Urinary bladder (tissue), 4 donors: Measurements from ENCODE around the gene PABPC1L. TPM values are rescaled to one million over a fixed set of nuclear protein-coding genes. Genes with fewer than 3 reads are reported as not detected.

ENCODE experiments used
- DNase-seq: peaks from one replicate; pipeline ENCODE4 v3.0.0-alpha.2; 2015; ENCODE audit errors: extremely low spot score
- H3K27ac ChIP-seq: one replicate; pipeline ENCODE4 v1.5.1; 2013; ENCODE audit warnings: low read depth, mild to moderate bottlenecking, moderate library complexity
- H3K36me3 ChIP-seq: one replicate; pipeline ENCODE4 v1.6.1; 2013; ENCODE audit warnings: mild to moderate bottlenecking, moderate library complexity; ENCODE audit not compliant: insufficient read depth
- H3K4me1 ChIP-seq: one replicate; pipeline ENCODE4 v1.6.1; 2013; ENCODE audit warnings: mild to moderate bottlenecking, moderate library complexity; ENCODE audit not compliant: insufficient read depth
- H3K4me3 ChIP-seq: one replicate; pipeline ENCODE4 v1.5.1; 2013; ENCODE audit warnings: low read depth, low read length
- WGBS: extraction: QIAGEN DNeasy Blood & Tissue Kit; methylation state at CpG from one replicate; pipeline ENCODE4 v1.1.7; 2013; 5-methylcytosine and 5-hydroxymethylcytosine counted together
- polyA plus RNA-seq: library from polyadenylated mRNA; stranded (reverse); fragments of 200-250 nt; gene quantifications from one replicate; pipeline ENCODE4 v1.2.3, GENCODE V29; 2013
- total RNA-seq: library from RNA; depleted of rRNA; stranded (reverse); fragments of >200 nt; gene quantifications from one replicate; pipeline ENCODE4 v1.2.3, GENCODE V29; 2014
- donor health status: healthy with polysubstance abuse.
- donor health status: healthy.

Gene PABPC1L
- total and polyA plus RNA-seq, 2 donors: 12.2 to 14.4 TPM

GRCh38 chr20:44942264-44942973, 32.6 kb downstream of the PABPC1L start:
- H3K4me3 ChIP-seq: no peak overlapping the region
- no peaks in the 10 kb centered on the region for H3K36me3 ChIP-seq
- H3K27ac ChIP-seq: no peak overlapping the region
- H3K4me1 ChIP-seq: no peaks in the 10 kb centered on the region
- 80% methylated on average over 4 of the region's 4 CpGs for WGBS
- DNase-seq: no peak

DNA sequence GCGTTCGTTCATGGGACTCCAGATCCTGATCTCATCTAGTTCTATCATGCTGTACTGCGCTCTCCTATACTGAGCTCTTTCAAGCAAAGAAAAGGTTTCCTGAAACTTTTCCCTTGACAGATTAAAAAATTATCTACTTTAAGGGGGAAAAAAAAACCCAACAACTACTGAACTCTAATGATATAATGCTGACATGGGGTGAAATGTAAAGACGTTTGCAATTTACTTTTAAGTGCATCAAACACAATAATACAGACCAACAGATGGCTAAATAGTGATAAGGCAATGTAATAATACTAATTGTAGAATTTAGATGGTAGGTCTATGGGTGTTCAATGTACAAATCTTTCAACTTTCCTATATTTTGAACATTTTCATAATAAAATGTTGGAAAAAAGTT, 34.0 kb downstream of the PABPC1L start:
- H3K27ac ChIP-seq: no peak overlapping the region
- WGBS: 87% methylated on average over 4 of the region's 4 CpGs
- H3K4me3 ChIP-seq: no peak overlapping the region
- H3K36me3 ChIP-seq: no peaks in the 10 kb centered on the region
- H3K4me1 ChIP-seq: no peaks in the 10 kb centered on the region
- DNase-seq: no peak

DNA sequence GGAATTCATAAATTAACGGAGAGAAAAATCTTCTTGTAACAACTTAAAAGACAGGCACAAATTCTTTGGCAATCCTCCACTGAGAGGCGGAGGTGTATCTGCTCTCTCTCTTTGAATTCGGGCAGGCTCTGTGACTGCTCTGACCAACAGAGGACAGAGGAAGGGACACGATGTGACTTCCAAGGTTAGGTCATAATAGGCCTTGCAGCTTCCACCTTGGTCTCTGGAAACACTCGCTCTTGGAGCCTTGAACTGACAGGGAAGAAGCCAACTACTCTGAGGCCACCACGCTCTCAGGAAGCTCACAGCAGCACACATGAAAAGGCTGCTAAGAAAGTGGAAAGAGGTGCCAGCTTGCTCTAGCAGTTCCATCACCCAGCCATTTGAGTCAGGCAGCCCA, 35.4 kb downstream of the PABPC1L start:
- no peaks in the 10 kb centered on the region for H3K4me1 ChIP-seq

GRCh38 chr20:44946271-44946852, 36.5 kb downstream of the PABPC1L start:
- Histone ChIP-seq H3K4me3 (no peak overlapping the region), H3K27ac (no peak overlapping the region), H3K4me1 (no peaks in the 10 kb centered on the region), H3K36me3 (peaks cover 2% of the 10 kb centered on the region)
- DNase-seq: no peak
- WGBS: 88% methylated on average over 2 of the region's 2 CpGs

More for the DNA sequence above, 35.4 kb downstream of the PABPC1L start:
- Histone ChIP-seq H3K4me3 (no peak overlapping the region), H3K36me3 (no peaks in the 10 kb centered on the region), H3K27ac (no peak overlapping the region)
- WGBS: 89% methylated on average over 6 of the region's 6 CpGs
- DNase-seq: no peak

DNA sequence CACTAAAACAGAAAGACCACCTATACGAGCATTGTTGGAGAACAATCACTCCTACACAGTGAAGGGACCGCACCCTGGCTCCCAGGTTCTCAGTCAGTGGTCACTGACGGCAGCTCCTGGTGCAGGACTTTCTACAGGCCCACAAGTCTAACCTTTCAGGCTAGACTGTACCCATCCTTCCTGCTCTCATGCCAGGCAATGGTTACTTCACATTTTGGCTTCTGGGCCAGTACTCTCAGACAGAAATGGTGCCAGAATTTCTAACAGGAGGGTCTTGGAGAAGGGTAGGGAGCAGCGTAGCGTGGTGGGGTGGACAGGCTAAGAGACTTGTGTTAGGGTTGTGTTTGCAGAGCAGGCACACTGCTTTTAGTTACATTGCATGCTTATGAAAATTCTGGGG, 38.2 kb downstream of the PABPC1L start:
- H3K4me1 ChIP-seq: no peaks in the 10 kb centered on the region
- WGBS: 95% methylated on average over 5 of the region's 5 CpGs
- H3K4me3 ChIP-seq: no peak overlapping the region
- H3K27ac ChIP-seq: no peak overlapping the region
- no peak for DNase-seq
- peaks cover 2% of the 10 kb centered on the region for H3K36me3 ChIP-seq

- Histone ChIP-seq H3K4me1 (no peaks in the 10 kb centered on the region), H3K27ac (no peak overlapping the region), H3K4me3 (no peak overlapping the region), H3K36me3 (peaks cover 2% of the 10 kb centered on the region)
- no peak for DNase-seq
- WGBS: 92% methylated on average over 2 of the region's 2 CpGs
Observed at GRCh38 chr20:44948513-44948912, 38.7 kb downstream of the PABPC1L start.

GRCh38 chr20:44950368-44950767, 40.5 kb downstream of the PABPC1L start:
- no peak overlapping the region for H3K27ac ChIP-seq
- no peak overlapping the region for H3K4me3 ChIP-seq
- 94% methylated on average over 1 of the region's 1 CpG for WGBS
- DNase-seq: no peak
- H3K4me1 ChIP-seq: no peaks in the 10 kb centered on the region
- H3K36me3 ChIP-seq: peaks cover 2% of the 10 kb centered on the region

DNA sequence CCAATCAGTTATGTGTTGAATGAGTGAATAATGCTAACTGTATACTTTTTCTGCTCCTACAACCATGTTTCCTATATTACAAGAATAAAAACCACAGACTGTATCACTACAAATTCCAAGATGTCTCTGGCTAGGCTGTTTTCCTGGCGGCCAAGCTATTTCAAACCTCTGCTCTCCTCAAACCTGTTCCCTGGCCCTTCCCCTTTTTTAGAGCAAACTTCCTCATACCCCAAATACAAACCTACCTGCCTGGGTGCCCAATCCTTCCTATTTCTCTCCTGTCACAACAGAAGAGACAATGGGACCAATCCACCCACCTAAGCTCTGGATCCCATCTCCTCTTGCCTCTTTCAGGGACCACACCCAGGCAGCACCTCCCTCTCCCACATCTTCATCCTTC, 42.9 kb downstream of the PABPC1L start:
- Histone ChIP-seq H3K27ac (no peak overlapping the region), H3K36me3 (peaks cover 2% of the 10 kb centered on the region), H3K4me3 (no peak overlapping the region), H3K4me1 (no peaks in the 10 kb centered on the region)
- WGBS: 87% methylated on average over 1 of the region's 1 CpG
- DNase-seq: no peak

GRCh38 chr20:44954211-44954610, 44.4 kb downstream of the PABPC1L start:
- DNase-seq: peak; percentile 60
- Histone ChIP-seq H3K4me3 (no peak overlapping the region), H3K27ac (no peak overlapping the region), H3K36me3 (peaks cover 2% of the 10 kb centered on the region), H3K4me1 (no peaks in the 10 kb centered on the region)
- 92% methylated on average over 5 of the region's 5 CpGs for WGBS

- H3K36me3 ChIP-seq: peaks cover 2% of the 10 kb centered on the region
- no peak overlapping the region for H3K4me3 ChIP-seq
- WGBS: 78% methylated on average over 4 of the region's 4 CpGs
- H3K4me1 ChIP-seq: no peaks in the 10 kb centered on the region
- no peak overlapping the region for H3K27ac ChIP-seq
- DNase-seq: no peak
Observed at GRCh38 chr20:44955270-44955669, 45.4 kb downstream of the PABPC1L start.

DNA sequence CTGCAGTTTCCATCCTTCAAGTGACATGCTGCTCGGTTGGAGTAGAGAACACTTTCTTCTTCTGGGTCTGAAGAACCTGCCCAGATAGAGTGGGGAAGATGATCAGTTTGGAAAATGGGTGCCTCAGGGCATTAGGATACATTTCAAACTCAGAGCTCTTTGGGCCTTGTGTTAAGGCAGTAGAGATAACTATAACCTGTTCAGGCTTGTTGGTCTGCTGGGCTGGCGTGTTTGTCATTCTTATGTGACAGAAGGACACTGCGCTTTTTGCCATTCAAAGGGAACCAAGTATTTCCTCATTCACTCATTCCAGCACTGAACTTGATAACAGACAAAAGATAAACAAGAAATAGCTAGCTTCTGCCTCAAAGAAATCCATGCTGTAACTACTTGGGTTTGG, 46.5 kb downstream of the PABPC1L start:
- H3K4me3 ChIP-seq: no peak overlapping the region
- no peaks in the 10 kb centered on the region for H3K4me1 ChIP-seq
- no peaks in the 10 kb centered on the region for H3K36me3 ChIP-seq
- 84% methylated on average over 3 of the region's 3 CpGs for whole genome bisulfite sequencing
- peak; percentile 47 for DNase-seq
- H3K27ac ChIP-seq: no peak overlapping the region

GRCh38 chr20:44958276-44958675, 48.4 kb downstream of the PABPC1L start:
- no peak for DNase-seq
- no peak overlapping the region for H3K27ac ChIP-seq
- WGBS: 89% methylated on average over 8 of the region's 8 CpGs
- H3K4me1 ChIP-seq: no peaks in the 10 kb centered on the region
- no peaks in the 10 kb centered on the region for H3K36me3 ChIP-seq
- H3K4me3 ChIP-seq: no peak overlapping the region

GRCh38 chr20:44959082-44959637, 49.3 kb downstream of the PABPC1L start:
- no peak for DNase-seq
- 24% methylated on average over 8 of the region's 8 CpGs for WGBS
- Histone ChIP-seq H3K4me1 (no peaks in the 10 kb centered on the region), H3K27ac (no peak overlapping the region), H3K4me3 (no peak overlapping the region), H3K36me3 (no peaks in the 10 kb centered on the region)

DNA sequence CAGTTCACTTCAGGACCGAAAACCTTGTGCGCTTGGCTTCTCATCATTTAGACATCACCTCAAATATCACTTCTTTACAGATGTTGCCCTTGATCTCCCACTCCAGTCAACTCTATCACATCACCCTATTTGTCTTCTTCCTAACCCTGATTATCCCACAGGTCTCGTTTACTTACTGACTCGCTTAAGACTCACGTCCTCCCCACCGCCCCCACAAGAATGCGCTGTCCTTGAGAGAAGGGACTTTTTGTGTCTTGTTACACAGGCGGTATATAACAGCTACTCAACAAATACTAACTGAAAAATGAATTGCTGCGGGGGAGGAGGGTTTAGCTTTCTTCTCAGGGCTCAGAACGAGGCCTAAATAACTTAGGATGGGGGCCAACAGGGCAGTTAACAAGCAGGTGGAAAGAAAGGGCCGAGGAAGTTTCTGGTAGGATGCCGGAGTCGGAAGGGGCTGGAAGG, 49.8 kb downstream of the PABPC1L start:
- DNase-seq: no peak
- Histone ChIP-seq H3K27ac (no peak overlapping the region), H3K36me3 (no peaks in the 10 kb centered on the region), H3K4me3 (peak overlapping the region; percentile 91), H3K4me1 (no peaks in the 10 kb centered on the region)
- WGBS: 8% methylated on average over 13 of the region's 13 CpGs
